ENCODE measurements around the gene CREB5.

CREB5 gene

DNA sequence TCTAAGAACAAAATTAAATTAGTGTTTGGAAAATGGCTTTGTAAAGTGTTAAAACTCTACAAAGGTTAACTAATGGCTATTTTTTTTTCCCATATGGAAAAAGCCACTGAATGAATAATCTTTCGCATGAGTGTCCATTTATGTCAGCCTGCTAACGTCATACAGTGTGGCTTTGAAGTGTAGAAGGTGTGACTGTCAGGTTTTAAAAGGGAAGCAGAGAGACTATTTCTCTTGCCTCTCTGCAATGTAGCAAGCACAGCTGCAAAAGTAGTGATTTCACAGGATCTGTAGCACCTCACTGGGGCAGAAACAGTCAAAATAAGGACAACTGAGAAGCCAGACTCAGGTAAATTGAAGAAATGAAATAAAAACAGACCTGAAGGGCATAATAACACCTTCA lies 53.4 kb downstream of the CREB5 start:
- peaks cover 11 to 17% of the 10 kb centered on the region in 2 donors for H3K27me3 Mint-ChIP-seq
- H3K27ac Mint-ChIP-seq: no peak overlapping the region
- H3K4me3 Mint-ChIP-seq: no peak overlapping the region
- H3K36me3 Mint-ChIP-seq: no peaks in the 10 kb centered on the region
- DNase-seq (no peak), ATAC-seq (replicated peaks) (no peak)
- no peaks in the 10 kb centered on the region for H3K9me3 Mint-ChIP-seq
- no peaks in the 10 kb centered on the region for H3K4me1 Mint-ChIP-seq

GRCh38 chr7:28466341-28466740 lies 54.0 kb downstream of the CREB5 start:
- no peak for ATAC-seq (replicated peaks)
- no peaks in the 10 kb centered on the region for H3K4me1 Mint-ChIP-seq

GRCh38 chr7:28466885-28467284 lies 54.6 kb downstream of the CREB5 start:
- no peaks in the 10 kb centered on the region for H3K36me3 Mint-ChIP-seq
- no peak overlapping the region for H3K4me3 Mint-ChIP-seq
- DNase-seq (no peak), ATAC-seq (replicated peaks) (no peak)
- no peaks in the 10 kb centered on the region for H3K9me3 Mint-ChIP-seq
- H3K4me1 Mint-ChIP-seq: no peaks in the 10 kb centered on the region
- peaks cover 9 to 17% of the 10 kb centered on the region in 2 donors for H3K27me3 Mint-ChIP-seq
- H3K27ac Mint-ChIP-seq: no peak overlapping the region

More at GRCh38 chr7:28466341-28466740, 54.0 kb downstream of the CREB5 start:
- no peak for DNase-seq
- no peak overlapping the region for H3K4me3 Mint-ChIP-seq
- H3K9me3 Mint-ChIP-seq: no peaks in the 10 kb centered on the region
- H3K27ac Mint-ChIP-seq: no peak overlapping the region
- H3K27me3 Mint-ChIP-seq: peaks cover 11 to 17% of the 10 kb centered on the region in 2 donors
- H3K36me3 Mint-ChIP-seq: no peaks in the 10 kb centered on the region

DNA sequence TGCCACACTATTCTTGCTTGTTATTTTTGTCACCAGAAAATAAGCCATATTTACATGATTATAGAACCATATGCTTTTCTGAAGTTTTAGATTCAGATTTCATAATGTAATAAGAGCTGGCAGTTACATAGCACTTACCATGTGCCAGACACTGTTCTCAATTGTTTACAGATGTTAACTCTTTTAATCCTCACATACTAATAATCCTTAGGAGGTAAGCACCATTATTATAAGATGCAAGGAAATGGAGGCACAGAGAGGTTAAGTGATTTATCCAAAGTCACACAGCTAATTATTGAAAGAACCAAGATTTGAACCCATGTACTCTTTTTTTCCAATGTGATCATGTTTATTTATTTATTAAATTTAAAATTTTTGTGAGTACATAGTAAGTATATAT lies 57.2 kb downstream of the CREB5 start:
- no peaks in the 10 kb centered on the region for H3K36me3 Mint-ChIP-seq
- no peak overlapping the region for H3K4me3 Mint-ChIP-seq
- no peak for DNase-seq
- no peak overlapping the region for H3K27ac Mint-ChIP-seq
- H3K27me3 Mint-ChIP-seq: peaks cover 18 to 23% of the 10 kb centered on the region in 2 donors
- no peaks in the 10 kb centered on the region for H3K9me3 Mint-ChIP-seq
- H3K4me1 Mint-ChIP-seq: no peaks in the 10 kb centered on the region
- no peak for ATAC-seq (replicated peaks)

- Mint-ChIP-seq H3K27me3 (peaks cover 19 to 29% of the 10 kb centered on the region in 2 donors), H3K4me3 (no peak overlapping the region), H3K4me1 (no peaks in the 10 kb centered on the region), H3K9me3 (no peaks in the 10 kb centered on the region), H3K27ac (no peak overlapping the region), H3K36me3 (no peaks in the 10 kb centered on the region)
- DNase-seq (no peak), ATAC-seq (replicated peaks) (no peak)
These were observed 58.0 kb downstream of the CREB5 start for GRCh38 chr7:28470344-28470743.

- H3K4me3 Mint-ChIP-seq: no peak overlapping the region
- H3K4me1 Mint-ChIP-seq: peaks cover 0 to 3% of the 10 kb centered on the region in 2 donors
- ATAC-seq (replicated peaks) (no peak), DNase-seq (no peak)
- H3K27ac Mint-ChIP-seq: no peak overlapping the region
- H3K9me3 Mint-ChIP-seq: no peaks in the 10 kb centered on the region
- peaks cover 12 to 30% of the 10 kb centered on the region in 2 donors for H3K27me3 Mint-ChIP-seq
- no peaks in the 10 kb centered on the region for H3K36me3 Mint-ChIP-seq
These were observed 60.0 kb downstream of the CREB5 start for GRCh38 chr7:28472332-28472731.

- H3K27ac Mint-ChIP-seq: no peak overlapping the region
- no peaks in the 10 kb centered on the region for H3K36me3 Mint-ChIP-seq
- H3K4me3 Mint-ChIP-seq: no peak overlapping the region
- peaks cover 12 to 33% of the 10 kb centered on the region in 2 donors for H3K27me3 Mint-ChIP-seq
- ATAC-seq (replicated peaks): no peak
- no peak for DNase-seq
- peaks cover 0 to 6% of the 10 kb centered on the region in 2 donors for H3K4me1 Mint-ChIP-seq
- H3K9me3 Mint-ChIP-seq: no peaks in the 10 kb centered on the region
These were observed 61.4 kb downstream of the CREB5 start for GRCh38 chr7:28473571-28474281.

GRCh38 chr7:28474282-28474638 lies 61.9 kb downstream of the CREB5 start:
- no peak overlapping the region for H3K27ac Mint-ChIP-seq
- DNase-seq: no peak
- no peaks in the 10 kb centered on the region for H3K36me3 Mint-ChIP-seq

GRCh38 chr7:28474640-28475039 lies 62.3 kb downstream of the CREB5 start:
- H3K9me3 Mint-ChIP-seq: no peaks in the 10 kb centered on the region

More at GRCh38 chr7:28474282-28474638, 61.9 kb downstream of the CREB5 start:
- peaks cover 12 to 33% of the 10 kb centered on the region in 2 donors for H3K27me3 Mint-ChIP-seq
- peaks cover 3 to 11% of the 10 kb centered on the region in 2 donors for H3K4me1 Mint-ChIP-seq
- H3K9me3 Mint-ChIP-seq: no peaks in the 10 kb centered on the region
- no peak for ATAC-seq (replicated peaks)
- H3K4me3 Mint-ChIP-seq: no peak overlapping the region

DNA sequence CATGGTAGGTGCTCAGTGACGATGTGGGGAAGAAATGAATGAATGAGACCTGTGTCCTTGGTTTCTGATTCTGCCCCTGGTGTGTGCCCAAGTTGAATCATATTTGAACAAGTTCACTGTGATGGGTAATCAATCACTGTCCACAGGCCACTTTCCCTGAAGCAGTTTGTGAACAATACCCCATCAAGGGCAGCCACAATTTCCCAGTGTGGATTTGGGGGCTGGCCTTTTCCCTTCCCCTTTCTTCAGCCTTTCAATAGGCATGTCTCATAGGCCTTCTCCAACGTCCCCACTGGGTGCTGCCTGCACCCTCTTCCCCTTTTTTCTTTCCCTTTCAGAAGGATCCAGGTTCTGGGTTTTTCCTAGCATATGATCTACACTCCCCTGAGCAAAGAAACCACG lies 64.7 kb downstream of the CREB5 start:
- ATAC-seq (replicated peaks) (no peak), DNase-seq (no peak)
- Mint-ChIP-seq H3K9me3 (no peaks in the 10 kb centered on the region), H3K36me3 (no peaks in the 10 kb centered on the region), H3K4me3 (no peak overlapping the region), H3K4me1 (peaks cover 8 to 34% of the 10 kb centered on the region in 2 donors), H3K27ac (no peak overlapping the region), H3K27me3 (peaks cover 12 to 33% of the 10 kb centered on the region in 2 donors)

More at GRCh38 chr7:28474640-28475039, 62.3 kb downstream of the CREB5 start:
- Mint-ChIP-seq H3K36me3 (no peaks in the 10 kb centered on the region), H3K27me3 (peaks cover 12 to 33% of the 10 kb centered on the region in 2 donors), H3K4me1 (peaks cover 5 to 15% of the 10 kb centered on the region in 2 donors), H3K4me3 (no peak overlapping the region), H3K27ac (no peak overlapping the region)
- no peak for DNase-seq
- ATAC-seq (replicated peaks): no peak

GRCh38 chr7:28478656-28479055 lies 66.3 kb downstream of the CREB5 start:
- no peak overlapping the region for H3K27ac Mint-ChIP-seq
- H3K9me3 Mint-ChIP-seq: no peaks in the 10 kb centered on the region
- ATAC-seq (replicated peaks) (no peak), DNase-seq (no peak)
- peaks cover 9 to 42% of the 10 kb centered on the region in 2 donors for H3K4me1 Mint-ChIP-seq
- peaks cover 7 to 28% of the 10 kb centered on the region in 2 donors for H3K27me3 Mint-ChIP-seq
- no peaks in the 10 kb centered on the region for H3K36me3 Mint-ChIP-seq
- H3K4me3 Mint-ChIP-seq: no peak overlapping the region

- H3K4me1 Mint-ChIP-seq: peaks cover 9 to 42% of the 10 kb centered on the region in 2 donors
- H3K27me3 Mint-ChIP-seq: peaks cover under 1 to 20% of the 10 kb centered on the region in 2 donors
- DNase-seq (peak; percentile 25), ATAC-seq (replicated peaks) (peak; percentile 50 to 54)
- no peaks in the 10 kb centered on the region for H3K9me3 Mint-ChIP-seq
- no peak overlapping the region for H3K27ac Mint-ChIP-seq
- no peaks in the 10 kb centered on the region for H3K36me3 Mint-ChIP-seq
- H3K4me3 Mint-ChIP-seq: no peak overlapping the region
These were observed 67.2 kb downstream of the CREB5 start for GRCh38 chr7:28479507-28479947.

- H3K27me3 Mint-ChIP-seq: peaks cover 0 to 12% of the 10 kb centered on the region in 2 donors
- no peak overlapping the region for H3K27ac Mint-ChIP-seq
- no peaks in the 10 kb centered on the region for H3K9me3 Mint-ChIP-seq
- peaks cover 9 to 42% of the 10 kb centered on the region in 2 donors for H3K4me1 Mint-ChIP-seq
- no peak for ATAC-seq (replicated peaks)
- H3K4me3 Mint-ChIP-seq: peak overlapping the region; percentile 3 to 37
- H3K36me3 Mint-ChIP-seq: no peaks in the 10 kb centered on the region
- no peak for DNase-seq
These were observed 68.3 kb downstream of the CREB5 start for GRCh38 chr7:28480595-28480994.

- H3K36me3 Mint-ChIP-seq: no peaks in the 10 kb centered on the region
- ATAC-seq (replicated peaks) (peak; percentile 90 to 93), DNase-seq (peak; percentile 33)
- peaks cover 0 to 7% of the 10 kb centered on the region in 2 donors for H3K27me3 Mint-ChIP-seq
- peak overlapping the region; percentile 6 for H3K27ac Mint-ChIP-seq
- peak overlapping the region; percentile 37 to 49 for H3K4me3 Mint-ChIP-seq
- peaks cover 9 to 42% of the 10 kb centered on the region in 2 donors for H3K4me1 Mint-ChIP-seq
- H3K9me3 Mint-ChIP-seq: no peaks in the 10 kb centered on the region
These were observed 69.0 kb downstream of the CREB5 start for GRCh38 chr7:28481091-28481926.
